GM21529 (cell line): ENCODE results near the gene SNUPN.
"Not testable (repeated sequence)": the region's sequence is repeated elsewhere in the genome, so short reads cannot be mapped to it uniquely, and the experiment has no call there.

Experiments
- ATAC-seq: cut with Tn5 transposase; IDR thresholded peaks from one replicate; pipeline ENCODE4 v1.9.1; 2021; ENCODE audit not compliant: unreplicated experiment

SNUPN gene

DNA sequence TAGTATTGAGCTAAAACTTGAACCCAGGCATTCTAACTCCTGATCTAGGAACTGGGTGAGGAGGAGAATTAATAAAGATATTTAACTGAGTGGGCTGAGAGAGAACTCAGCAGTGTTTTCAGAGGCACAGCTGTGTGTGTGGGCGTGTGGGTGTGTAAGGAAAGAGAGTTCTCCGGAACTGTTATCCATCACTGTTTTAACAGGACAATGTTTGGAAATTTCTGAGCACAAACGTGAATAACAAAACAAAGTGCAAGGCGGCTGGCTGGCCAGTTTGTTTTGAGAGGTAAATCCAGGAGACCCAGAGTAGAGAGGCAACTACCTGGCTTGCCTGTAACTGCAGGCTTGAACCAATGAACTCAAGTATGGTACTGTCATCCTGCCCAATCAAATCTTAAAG is 41.4 kb downstream of the SNUPN start:
- ATAC-seq: no peak

DNA sequence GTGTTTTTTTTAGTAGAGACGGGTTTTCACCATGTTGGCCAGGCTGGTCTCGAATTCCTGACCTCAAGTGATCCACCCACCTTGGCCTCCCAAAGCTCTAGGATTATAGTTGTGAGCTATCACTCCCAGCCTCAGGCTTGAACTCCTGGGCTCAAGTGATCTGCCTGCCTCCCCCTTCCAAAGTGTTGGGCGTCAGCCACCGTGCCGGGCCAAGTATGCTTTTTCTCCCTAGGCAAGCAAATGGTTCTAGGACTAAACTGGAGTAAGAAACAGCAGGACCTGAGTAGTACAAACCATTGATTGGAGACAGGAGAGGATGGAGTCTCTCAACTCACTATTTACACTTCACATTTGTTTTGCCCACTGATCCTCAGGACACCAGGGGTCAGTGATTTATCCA is 41.8 kb downstream of the SNUPN start:
- ATAC-seq: no peak

DNA sequence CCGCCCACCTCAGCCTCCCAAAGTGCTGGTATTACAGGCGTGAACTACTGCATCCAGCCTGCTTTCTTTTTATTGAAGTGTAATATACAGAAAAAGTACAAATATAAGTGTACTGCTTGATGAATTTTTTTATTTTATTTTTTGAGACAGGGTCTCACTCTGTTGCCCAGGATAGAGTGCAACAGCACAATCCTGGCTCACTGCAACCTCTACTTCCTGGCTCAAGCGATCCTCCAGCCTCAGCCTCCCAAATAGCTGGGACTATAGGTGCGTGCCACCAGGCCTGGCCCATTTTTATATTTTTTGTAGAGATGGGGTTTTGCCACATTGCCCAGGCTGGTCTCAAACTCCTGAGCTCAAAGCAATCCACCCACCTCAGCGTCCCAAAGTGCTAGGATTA is 42.6 kb downstream of the SNUPN start:
- not testable (repeated sequence) for ATAC-seq

DNA sequence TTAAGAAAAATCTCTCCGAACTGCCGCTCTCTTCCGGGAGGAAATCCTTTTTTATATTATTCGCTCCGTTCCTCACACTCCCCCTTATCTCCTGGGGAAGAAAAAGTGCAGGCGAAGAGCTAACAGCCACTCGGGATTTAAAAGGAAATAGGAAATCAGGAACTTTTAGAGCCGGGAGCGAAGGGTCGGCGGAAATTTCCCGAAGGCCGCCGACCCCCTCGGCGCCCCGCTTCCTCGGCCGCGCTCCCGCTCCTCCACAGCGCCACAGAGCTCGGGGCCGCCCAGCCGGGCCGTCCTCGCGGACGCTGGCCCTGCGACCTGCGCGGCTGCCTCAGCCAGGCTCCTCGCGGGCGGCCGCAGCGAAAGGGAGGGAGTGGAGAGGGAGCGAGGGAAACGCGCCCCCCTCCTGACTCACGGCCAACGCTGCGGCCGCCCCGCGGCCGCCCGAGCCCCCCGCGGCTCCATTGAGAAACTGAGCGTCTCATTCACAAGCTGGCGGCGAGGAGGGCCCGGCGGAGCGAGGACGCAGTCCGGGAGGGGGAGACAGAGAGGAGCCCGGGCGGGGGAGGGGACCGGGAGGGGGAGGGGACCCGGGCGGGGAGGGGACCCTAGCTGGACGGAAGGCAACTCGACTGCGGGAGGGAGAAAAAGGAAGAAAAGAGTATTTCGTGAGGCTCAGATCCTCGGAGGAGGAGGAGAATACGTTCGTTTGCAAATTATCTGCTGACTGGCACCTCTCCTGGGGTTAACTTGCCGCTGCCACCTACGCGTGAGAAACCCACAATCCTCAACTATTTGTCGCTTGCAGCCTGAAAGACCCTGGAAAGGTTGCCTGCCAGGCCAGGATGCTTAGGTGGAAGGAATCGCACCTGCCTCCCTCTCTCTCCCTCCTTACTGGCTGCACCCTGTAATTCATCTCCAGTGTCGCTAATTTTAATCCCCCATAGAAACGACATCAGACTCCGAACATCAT is 46.3 kb downstream of the SNUPN start, which contains the start of gene PTPN9:
TSS of gene PTPN9 (minus strand) at position 368 of the 973 bp plus-strand sequence. CDS start 539 bp downstream, outside the sequence.
- peak; percentile 62 for ATAC-seq

DNA sequence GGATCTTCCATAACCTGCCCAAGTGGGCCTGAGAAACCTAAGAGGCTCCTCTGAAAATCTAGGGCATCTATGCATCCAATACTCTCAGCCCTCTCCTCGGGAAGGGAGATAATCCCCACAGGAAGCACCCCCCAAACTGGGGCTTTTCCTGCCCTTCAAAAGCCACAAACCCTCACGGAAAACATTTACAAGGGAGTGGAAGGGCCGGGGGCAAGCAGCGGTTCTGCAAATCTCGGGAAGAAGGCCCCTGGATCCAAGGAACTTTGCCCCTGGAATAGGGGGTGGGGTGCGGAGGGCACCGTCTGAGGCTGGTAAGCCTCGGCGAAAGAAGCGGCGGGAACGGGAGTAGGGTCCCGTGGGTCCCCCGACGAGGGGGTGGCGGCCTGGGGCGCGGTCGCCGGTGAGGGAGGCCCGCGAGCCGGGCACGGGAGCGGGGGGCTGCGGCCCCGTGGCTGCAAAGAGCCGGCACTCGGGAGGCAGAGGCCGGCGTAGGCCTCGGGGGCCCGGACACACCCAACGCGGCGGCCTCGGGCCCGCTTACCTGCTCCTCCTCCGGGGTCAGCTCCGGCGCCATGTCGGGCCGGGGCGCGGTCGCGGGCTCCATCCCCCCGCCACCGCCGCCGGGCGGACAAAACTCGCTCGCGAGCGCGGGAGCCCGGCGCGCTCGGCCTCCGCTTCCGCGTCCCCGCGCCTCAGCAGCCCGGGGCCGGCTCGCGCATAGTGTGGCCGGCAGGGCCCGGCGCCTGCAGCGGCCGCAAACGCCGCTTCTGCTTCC is 47.2 kb downstream of the SNUPN start:
- ATAC-seq: no peak

DNA sequence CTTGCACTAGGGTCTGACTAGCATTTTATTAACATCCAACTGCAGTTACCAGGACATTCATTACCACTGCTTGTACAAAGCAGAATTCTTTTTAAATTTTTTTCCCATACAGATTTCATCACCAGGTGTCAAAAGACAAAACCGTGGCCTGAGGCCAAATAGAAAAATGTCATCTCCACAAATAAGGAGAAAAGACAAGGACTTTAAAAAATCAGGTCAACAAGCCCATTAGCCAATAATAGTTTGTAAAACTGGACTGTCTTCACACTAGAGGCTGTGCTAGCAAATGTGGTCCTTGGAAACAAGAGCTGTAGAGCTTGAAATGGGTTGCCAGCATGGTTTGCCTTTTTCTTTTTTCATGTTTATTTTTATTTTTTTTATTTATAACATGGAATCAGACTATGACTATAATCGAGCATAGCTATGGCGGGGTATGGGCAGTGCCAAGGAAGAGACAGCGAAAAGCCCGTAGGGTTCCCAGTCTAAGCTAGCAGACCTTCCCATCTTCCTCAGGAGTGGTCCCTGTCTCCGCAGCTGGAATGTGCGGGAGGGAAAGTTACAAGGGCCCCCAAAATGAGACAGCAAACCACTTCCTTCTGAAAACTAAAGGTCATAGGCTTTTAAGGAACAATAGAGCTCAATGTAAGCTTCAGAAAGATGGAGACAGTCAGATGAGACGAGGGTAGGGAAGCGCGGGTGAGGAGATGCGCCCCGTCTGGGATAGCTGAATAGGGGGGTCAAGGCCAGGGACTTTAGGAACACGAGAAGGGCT is 47.9 kb downstream of the SNUPN start:
- ATAC-seq: no peak

DNA sequence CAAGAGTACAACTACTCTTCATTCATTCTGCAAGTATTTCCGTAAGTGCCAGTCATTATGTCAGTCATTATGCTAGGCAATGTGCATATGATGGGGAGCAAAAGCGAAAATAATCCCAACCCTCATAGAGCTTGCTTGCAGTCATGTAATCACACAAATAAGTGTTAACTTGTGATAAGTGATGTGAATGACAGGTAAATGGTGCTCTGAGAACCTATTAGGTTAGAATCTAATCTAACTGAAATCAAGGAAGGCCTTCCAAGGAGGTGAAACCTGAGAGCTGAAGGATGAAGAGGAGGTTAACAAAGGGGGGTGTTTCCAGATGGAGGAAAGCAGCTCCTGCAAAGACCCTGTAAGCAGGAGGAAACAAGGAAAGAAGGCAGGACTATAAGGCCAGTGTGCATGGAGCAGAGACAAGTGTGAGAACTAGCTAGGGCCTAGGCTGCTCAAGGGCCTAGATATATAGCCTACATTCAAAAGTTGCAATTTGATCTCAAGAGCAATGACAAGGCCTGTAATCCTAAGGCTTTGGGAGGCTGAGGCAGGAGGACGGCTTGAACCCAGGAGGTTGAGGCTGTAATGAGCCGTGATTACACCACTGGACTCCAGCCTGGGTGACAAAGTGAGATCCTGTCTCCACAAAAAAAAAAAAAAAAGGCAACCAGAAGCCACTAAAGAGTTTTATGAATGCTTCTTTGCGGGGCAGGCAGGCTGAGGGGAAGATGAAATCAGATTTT is 51.7 kb downstream of the SNUPN start:
- no peak for ATAC-seq

DNA sequence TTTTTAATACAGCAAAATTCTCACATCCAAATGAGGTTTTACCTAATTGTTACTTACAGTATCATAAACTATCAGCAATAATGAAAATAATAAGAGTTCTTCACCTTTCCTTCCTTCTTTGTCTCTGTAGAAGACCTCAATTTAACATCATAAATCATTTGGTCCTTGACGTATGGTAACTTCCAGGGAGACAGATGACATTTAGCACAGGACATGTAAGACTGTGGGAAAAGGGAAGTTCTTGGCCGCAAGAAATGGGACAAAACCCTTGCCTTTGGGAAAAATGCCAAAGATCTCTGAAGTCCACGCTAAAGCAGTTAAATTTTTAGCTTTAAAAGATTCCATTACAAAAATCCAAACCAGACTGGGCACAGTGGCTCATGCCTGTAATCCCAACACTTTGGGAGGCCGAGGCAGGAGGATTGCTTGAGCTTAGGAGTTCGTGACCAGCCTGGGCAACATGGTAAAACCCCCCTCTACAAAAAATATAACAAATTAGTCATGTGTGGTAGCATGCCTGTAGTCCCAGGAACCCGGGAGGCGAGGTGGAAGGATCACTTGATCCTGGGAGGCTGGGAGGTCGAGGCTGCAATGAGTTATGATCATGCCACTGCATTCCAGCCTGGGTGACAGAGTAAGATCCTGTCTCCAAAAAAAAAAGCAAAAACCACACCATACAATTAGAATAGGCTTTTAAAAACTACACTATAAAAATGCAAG is 55.2 kb downstream of the SNUPN start:
- ATAC-seq: no peak

DNA sequence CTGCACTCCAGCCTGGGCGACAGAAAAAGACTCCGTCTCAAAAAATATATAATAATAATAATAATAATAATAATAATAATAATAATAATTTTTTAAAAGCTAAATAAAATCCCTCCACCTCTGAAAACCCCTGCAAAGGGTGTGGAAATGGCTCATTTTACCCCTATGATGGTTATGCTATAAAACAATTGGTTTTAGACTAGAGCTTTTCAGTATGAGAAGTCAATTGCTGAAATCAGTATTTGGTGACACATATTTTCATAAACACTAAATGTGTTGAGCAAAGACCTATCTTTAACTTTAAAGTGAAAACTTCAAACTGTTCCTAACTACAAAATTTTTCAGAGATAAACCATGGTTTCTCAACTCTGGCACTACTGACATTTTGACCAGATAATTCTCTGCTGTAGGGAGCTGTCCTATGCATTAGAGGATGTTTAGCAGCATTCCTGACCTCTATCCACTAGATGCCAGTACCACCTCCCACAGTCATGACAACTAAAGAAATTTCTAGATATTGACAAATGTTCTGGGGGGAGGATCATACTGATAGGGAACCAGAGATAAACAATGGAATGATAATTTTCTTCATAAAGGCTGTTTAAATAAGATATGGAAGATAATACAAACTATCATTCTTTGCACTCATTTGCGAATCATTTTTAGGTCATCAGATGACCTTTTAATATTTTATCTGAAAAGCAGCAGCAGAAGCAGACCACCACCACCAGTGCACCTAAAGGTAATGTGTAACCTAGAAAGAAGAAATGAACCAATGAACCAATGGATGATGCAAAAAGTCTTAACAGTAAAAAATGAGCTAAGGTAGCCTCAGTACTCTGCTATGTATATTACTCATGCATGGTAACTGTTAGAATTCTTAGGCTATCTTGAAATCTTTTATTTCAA is 60.2 kb downstream of the SNUPN start:
- ATAC-seq: no peak

DNA sequence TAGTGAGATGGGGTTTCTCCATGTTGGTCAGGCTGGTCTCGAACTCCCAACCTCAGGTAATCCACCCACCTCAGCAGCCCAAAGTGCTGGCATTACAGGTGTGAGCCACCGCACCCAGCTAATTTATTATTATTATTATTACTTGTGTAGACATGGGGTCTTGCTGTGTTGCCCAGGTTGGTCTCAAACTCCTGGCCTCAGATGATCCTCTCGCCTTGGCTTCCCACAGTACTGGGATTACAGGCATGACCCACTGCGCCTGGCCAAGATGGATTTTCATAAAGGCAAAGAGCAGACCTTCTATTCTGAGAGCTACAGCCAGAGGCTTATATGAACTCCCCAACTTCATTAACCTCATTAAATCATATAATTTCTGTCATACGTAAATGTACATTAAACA is 63.6 kb downstream of the SNUPN start:
- ATAC-seq: no peak

DNA sequence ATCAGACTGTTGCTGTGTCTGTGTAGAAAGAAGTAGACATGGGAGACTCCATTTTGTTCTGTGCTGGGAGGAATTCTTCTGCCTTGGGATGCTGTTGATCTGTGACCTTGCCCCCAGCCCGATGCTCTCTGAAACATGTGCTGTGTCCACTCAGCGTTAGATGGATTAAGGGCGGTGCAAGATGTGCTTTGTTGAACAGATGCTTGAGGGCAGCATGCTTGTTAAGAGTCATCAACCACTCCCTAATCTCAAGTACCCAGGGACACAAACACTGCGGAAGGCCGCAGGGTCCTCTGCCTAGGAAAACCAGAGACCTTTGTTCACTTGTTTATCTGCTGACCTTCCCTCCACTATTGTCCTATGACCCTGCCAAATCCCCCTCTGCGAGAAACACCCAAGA is 66.2 kb downstream of the SNUPN start:
- not testable (repeated sequence) for ATAC-seq

DNA sequence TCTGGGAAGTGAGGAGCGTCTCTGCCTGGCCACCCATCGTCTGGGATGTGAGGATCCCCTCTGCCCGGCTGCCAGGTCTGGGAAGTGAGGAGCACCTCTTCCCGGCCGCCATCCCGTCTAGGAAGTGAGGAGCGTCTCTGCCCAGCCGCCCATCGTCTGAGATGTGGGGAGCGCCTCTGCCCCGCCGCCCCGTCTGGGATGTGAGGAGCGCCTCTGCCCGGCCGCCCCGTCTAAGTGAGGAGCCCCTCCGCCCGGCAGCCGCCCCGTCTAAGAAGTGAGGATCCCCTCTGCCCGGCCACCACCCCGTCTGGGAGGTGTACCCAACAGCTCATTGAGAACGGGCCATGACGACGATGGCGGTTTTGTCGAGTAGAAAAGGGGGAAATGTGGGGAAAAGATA is 66.6 kb downstream of the SNUPN start:
- ATAC-seq: not testable (repeated sequence)

DNA sequence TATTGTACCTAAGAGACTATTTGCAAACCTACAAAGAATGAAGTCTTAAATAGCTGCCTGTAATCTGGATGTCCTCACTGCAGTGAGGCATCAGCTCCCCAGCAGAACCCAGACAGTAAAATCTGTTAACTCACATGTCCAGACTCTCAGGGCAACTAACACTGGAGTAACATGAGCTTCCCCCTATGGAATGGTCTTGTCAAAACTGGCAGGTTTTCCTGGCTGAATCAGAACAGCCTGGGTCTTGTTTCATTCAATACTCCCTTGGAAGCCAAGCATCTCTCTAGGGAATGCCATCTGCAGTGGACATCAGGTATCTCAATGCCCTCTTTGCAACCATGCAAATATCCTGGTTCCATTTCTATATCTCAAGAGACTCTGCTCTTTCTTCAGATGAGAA is 70.8 kb downstream of the SNUPN start:
- no peak for ATAC-seq

DNA sequence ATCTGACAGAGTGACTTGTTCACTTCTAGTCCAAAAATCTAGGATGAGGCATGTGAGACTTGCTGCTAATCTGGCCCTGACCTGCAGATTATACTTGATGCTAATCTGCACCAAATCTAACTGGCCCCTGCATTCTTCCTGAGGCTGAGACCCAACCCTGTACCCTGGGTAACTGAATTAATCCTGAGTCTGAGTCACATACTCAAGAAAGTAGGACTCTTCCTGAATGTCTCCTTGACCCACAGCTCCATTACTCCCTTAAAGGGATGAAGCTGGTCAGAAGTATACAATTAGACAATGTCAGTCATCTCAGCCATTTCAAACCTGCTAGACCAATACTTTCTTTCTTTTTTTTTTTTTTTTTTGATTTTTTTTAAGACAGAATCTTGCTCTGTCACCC is 71.9 kb downstream of the SNUPN start:
- no peak for ATAC-seq

DNA sequence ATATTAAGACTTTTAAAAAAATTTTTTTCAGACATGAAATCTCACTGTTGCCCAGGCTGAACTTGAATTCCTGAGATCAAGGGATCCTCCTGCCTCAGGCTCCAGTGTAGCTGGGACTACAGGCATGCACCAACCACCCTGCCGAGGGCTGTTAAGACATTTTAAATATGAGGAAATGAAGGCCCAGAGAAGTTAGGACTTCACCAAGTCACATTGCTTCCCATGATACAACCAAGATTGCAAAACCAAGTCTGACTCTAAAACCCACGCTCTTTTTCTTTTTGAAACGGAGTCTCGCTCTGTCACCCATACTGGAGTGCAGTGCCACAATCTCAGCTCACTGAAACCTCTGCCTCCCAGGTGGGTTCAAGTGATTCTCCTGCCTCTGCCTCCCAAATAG is 74.4 kb downstream of the SNUPN start:
- ATAC-seq: no peak
